ENCODE results near the gene PIP4K2A.
A peak's percentile ranks its signal among the peaks of the same experiment; 100 is the strongest.

The PIP4K2A gene

DNA sequence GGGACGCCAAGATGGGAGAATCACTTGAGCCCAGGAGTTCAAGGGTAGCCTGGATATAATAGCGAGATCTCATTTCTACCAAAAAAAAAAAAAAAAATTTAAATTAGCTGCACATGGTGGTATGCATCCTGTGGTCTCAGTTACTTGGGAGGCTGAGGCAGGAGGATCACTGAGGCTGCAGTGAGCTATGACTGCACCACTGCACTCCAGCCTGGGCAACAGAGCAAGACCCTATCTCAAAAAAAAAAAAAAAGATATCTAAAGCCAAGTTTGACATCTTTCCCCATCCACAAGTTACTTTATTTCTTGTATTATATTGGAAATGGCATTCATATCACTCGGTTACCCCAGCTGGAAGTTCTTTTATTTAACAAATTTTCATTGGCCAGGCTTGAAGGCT lies 3.4 kb upstream of the PIP4K2A start:
- no peak overlapping the region for H3K4me3 ChIP-seq (ENCODE audit: insufficient read depth, low read length, poor library complexity, severe bottlenecking)
- no peak overlapping the region for H3K9ac ChIP-seq (ENCODE audit: low read length)
- H4K20me1 ChIP-seq (ENCODE audit: low read depth, low read length), result peaks cover 6% of the 10 kb centered on the region
- no peak overlapping the region for H3K27ac ChIP-seq (ENCODE audit: low read depth, low read length)
- H3F3A ChIP-seq (ENCODE audit: insufficient read depth), result peaks cover 5% of the 10 kb centered on the region; the same call in 1 of the 2 replicates
- peaks cover 13% of the 10 kb centered on the region for H3K79me2 ChIP-seq (ENCODE audit: insufficient read depth, low read length)
- H3K9me2 ChIP-seq (replicated peaks; ENCODE audit: insufficient read depth, low read length), result no peaks in the 10 kb centered on the region
- no peak overlapping the region for H2AFZ ChIP-seq (ENCODE audit: low read depth, low read length, severe bottlenecking)
- TF ChIP-seq, protein P1, sequence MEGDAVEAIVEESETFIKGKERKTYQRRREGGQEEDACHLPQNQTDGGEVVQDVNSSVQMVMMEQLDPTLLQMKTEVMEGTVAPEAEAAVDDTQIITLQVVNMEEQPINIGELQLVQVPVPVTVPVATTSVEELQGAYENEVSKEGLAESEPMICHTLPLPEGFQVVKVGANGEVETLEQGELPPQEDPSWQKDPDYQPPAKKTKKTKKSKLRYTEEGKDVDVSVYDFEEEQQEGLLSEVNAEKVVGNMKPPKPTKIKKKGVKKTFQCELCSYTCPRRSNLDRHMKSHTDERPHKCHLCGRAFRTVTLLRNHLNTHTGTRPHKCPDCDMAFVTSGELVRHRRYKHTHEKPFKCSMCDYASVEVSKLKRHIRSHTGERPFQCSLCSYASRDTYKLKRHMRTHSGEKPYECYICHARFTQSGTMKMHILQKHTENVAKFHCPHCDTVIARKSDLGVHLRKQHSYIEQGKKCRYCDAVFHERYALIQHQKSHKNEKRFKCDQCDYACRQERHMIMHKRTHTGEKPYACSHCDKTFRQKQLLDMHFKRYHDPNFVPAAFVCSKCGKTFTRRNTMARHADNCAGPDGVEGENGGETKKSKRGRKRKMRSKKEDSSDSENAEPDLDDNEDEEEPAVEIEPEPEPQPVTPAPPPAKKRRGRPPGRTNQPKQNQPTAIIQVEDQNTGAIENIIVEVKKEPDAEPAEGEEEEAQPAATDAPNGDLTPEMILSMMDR (IDR thresholded peaks at IDR 0.05; ENCODE audit: insufficient read depth, low read length, poor library complexity, severe bottlenecking), result no peak
- no peak for TF ChIP-seq EZH2phosphoT487 (conservative IDR thresholded peaks at IDR 0.05; ENCODE audit: low read length)
- H3K9me3 ChIP-seq (ENCODE audit: insufficient read depth, low read length), result no peaks in the 10 kb centered on the region
- H3K27me3 ChIP-seq (ENCODE audit: low read length), result no peaks in the 10 kb centered on the region
- H3K36me3 ChIP-seq (ENCODE audit: low read length), result no peaks in the 10 kb centered on the region
- H3K4me2 ChIP-seq (ENCODE audit: low read depth, low read length, poor library complexity, severe bottlenecking), result no peak overlapping the region

GRCh38 chr10:22716943-22717342 lies 2.6 kb upstream of the PIP4K2A start:
- Histone ChIP-seq H3K4me3 (ENCODE audit: insufficient read depth, low read length, poor library complexity, severe bottlenecking) (no peak overlapping the region), H3K9me2 (replicated peaks; ENCODE audit: insufficient read depth, low read length) (no peaks in the 10 kb centered on the region), H3K9me3 (ENCODE audit: insufficient read depth, low read length) (no peaks in the 10 kb centered on the region), H2AFZ (ENCODE audit: low read depth, low read length, severe bottlenecking) (no peak overlapping the region), H3K9ac (ENCODE audit: low read length) (no peak overlapping the region), H3K4me2 (ENCODE audit: low read depth, low read length, poor library complexity, severe bottlenecking) (no peak overlapping the region), H4K20me1 (ENCODE audit: low read depth, low read length) (peaks cover 14% of the 10 kb centered on the region), H3K27me3 (ENCODE audit: low read length) (no peaks in the 10 kb centered on the region), H3K36me3 (ENCODE audit: low read length) (no peaks in the 10 kb centered on the region), H3F3A (ENCODE audit: insufficient read depth) (peaks cover 8% of the 10 kb centered on the region), H3K27ac (ENCODE audit: low read depth, low read length) (no peak overlapping the region), H3K79me2 (ENCODE audit: insufficient read depth, low read length) (peaks cover 21% of the 10 kb centered on the region)
- no peak for TF ChIP-seq EZH2phosphoT487 (conservative IDR thresholded peaks at IDR 0.05; ENCODE audit: low read length)
- TF ChIP-seq, protein P1 (IDR thresholded peaks at IDR 0.05; ENCODE audit: insufficient read depth, low read length, poor library complexity, severe bottlenecking), result no peak

GRCh38 chr10:22715290-22715625 lies 880 bp upstream of the PIP4K2A start:
- H3K27me3 ChIP-seq (ENCODE audit: low read length), result no peaks in the 10 kb centered on the region
- H3K9ac ChIP-seq (ENCODE audit: low read length), result no peak overlapping the region
- no peak overlapping the region for H3K27ac ChIP-seq (ENCODE audit: low read depth, low read length)
- H3K9me3 ChIP-seq (ENCODE audit: insufficient read depth, low read length), result no peaks in the 10 kb centered on the region
- TF ChIP-seq, protein P1 (IDR thresholded peaks at IDR 0.05; ENCODE audit: insufficient read depth, low read length, poor library complexity, severe bottlenecking), result no peak
- TF ChIP-seq EZH2phosphoT487 (conservative IDR thresholded peaks at IDR 0.05; ENCODE audit: low read length), result no peak
- peak overlapping the region; percentile 96 for H2AFZ ChIP-seq (ENCODE audit: low read depth, low read length, severe bottlenecking)
- H3K4me2 ChIP-seq (ENCODE audit: low read depth, low read length, poor library complexity, severe bottlenecking), result peak overlapping the region; percentile 68
- peaks cover 38% of the 10 kb centered on the region for H3K79me2 ChIP-seq (ENCODE audit: insufficient read depth, low read length)
- H4K20me1 ChIP-seq (ENCODE audit: low read depth, low read length), result peaks cover 30% of the 10 kb centered on the region
- no peaks in the 10 kb centered on the region for H3K9me2 ChIP-seq (replicated peaks; ENCODE audit: insufficient read depth, low read length)
- H3K4me3 ChIP-seq (ENCODE audit: insufficient read depth, low read length, poor library complexity, severe bottlenecking), result no peak overlapping the region
- H3K36me3 ChIP-seq (ENCODE audit: low read length), result no peaks in the 10 kb centered on the region
- peaks cover 10% of the 10 kb centered on the region for H3F3A ChIP-seq (ENCODE audit: insufficient read depth)
